MM.1S (cell line): ENCODE results near the gene ARRDC2.

Experiments
- EZH2 ChIP-seq: fragments of 300-600 bp; sonication (generic); optimal IDR thresholded peaks from 2 replicates; pipeline ENCODE3; 2017; ENCODE audit warnings: low read depth, mild to moderate bottlenecking, antibody characterized with exemption, low read length, mixed read lengths
- TF ChIP-seq, protein P1 (sequence below): fragments of 300-600 bp; sonication (generic); IDR thresholded peaks from 2 replicates; pipeline ENCODE4 v1.5.1; 2016; ENCODE audit warnings: antibody characterized with exemption, low read length, mixed read lengths

DNA sequence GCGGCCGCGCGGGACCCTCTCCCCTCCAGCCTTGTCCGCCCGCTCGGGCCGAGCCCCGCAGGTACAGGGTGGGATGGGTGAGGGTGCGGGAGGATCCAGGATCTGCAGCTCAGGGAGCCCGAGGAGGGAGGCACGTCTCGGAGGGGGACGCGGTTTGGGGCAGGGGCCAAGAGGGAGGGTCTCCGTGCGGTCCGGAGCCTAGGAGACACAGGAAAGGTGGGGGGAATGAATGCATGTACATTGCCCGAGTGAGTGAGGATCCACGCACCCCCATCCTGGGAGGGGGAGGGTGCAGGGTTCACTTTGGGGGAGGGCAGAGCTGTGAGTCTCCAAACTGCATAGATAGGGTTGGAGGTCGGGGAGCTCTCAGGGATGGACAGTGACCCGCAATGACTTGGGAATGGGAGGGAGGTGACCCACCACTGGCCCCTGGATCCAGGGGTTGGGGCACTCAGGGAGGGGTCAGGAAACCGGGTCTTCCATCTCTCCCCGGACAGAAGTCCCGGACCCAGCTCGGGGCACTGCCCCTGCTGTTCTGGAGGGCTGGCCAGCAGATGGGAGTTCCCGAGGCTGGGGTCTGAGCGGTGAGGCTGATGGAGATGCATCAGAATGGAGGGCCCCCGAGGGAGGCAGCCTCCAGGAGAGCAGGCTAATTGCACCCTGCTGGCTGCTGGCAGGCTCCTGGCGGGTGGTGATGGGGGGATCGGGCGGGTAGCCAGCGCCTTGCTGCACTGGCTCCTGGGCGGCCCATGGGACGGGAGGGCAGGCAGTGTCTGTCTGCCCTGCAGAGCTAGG, 40.5 kb upstream of the ARRDC2 start:
- TF ChIP-seq, protein P1, sequence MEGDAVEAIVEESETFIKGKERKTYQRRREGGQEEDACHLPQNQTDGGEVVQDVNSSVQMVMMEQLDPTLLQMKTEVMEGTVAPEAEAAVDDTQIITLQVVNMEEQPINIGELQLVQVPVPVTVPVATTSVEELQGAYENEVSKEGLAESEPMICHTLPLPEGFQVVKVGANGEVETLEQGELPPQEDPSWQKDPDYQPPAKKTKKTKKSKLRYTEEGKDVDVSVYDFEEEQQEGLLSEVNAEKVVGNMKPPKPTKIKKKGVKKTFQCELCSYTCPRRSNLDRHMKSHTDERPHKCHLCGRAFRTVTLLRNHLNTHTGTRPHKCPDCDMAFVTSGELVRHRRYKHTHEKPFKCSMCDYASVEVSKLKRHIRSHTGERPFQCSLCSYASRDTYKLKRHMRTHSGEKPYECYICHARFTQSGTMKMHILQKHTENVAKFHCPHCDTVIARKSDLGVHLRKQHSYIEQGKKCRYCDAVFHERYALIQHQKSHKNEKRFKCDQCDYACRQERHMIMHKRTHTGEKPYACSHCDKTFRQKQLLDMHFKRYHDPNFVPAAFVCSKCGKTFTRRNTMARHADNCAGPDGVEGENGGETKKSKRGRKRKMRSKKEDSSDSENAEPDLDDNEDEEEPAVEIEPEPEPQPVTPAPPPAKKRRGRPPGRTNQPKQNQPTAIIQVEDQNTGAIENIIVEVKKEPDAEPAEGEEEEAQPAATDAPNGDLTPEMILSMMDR: no peak
- TF ChIP-seq EZH2: no peak
